Endodermal cell (in vitro differentiated cells): ENCODE measurements around the gene RAC2. TPM values are rescaled to one million over a fixed set of nuclear protein-coding genes. Genes with fewer than 3 reads are reported as not detected.

Source experiments
- DNase-seq: peaks from one replicate; pipeline ENCODE4 v3.0.0-alpha.2; 2017
- H3K27ac ChIP-seq: 2 replicates; pipeline ENCODE4 v1.5.1; 2013; ENCODE audit warnings: mild to moderate bottlenecking, low read depth, low read length, moderate library complexity
- H3K27me3 ChIP-seq: 2 replicates; pipeline ENCODE4 v1.6.1; 2013; ENCODE audit warnings: mild to moderate bottlenecking, low read length, moderate library complexity; ENCODE audit not compliant: insufficient read depth, control insufficient read depth, poor library complexity, severe bottlenecking
- H3K36me3 ChIP-seq: 2 replicates; pipeline ENCODE4 v1.7.0; 2013; ENCODE audit warnings: mild to moderate bottlenecking, low read length, moderate library complexity; ENCODE audit not compliant: control insufficient read depth, insufficient read depth
- H3K4me1 ChIP-seq: one replicate; pipeline ENCODE4 v1.7.0; 2013; ENCODE audit warnings: low read length; ENCODE audit not compliant: control insufficient read depth, insufficient read depth
- H3K4me3 ChIP-seq: 2 replicates; pipeline ENCODE4 v1.5.1; 2013; ENCODE audit warnings: mild to moderate bottlenecking, low read length, moderate library complexity
- H3K9ac ChIP-seq: 2 replicates; pipeline ENCODE4 v1.6.1; 2013; ENCODE audit warnings: mild to moderate bottlenecking, low read length, moderate library complexity; ENCODE audit not compliant: poor library complexity, severe bottlenecking; ENCODE audit errors: extremely low read depth
- H3K9me3 ChIP-seq: 2 replicates; pipeline ENCODE4 v1.6.1; 2013; ENCODE audit warnings: mild to moderate bottlenecking, low read length, moderate library complexity; ENCODE audit not compliant: control insufficient read depth
- H3K27ac Mint-ChIP-seq: 2 replicates; pipeline ENCODE4 v1.8.0; 2020; ENCODE audit warnings: mixed read lengths
- H3K27me3 Mint-ChIP-seq: 2 replicates; pipeline ENCODE4 v1.8.0; 2021; ENCODE audit warnings: mild to moderate bottlenecking, mixed read lengths; ENCODE audit not compliant: insufficient read depth
- H3K36me3 Mint-ChIP-seq: 2 replicates; pipeline ENCODE4 v1.8.0; 2020; ENCODE audit warnings: low read depth, mixed read lengths
- H3K4me1 Mint-ChIP-seq: 2 replicates; pipeline ENCODE4 v1.8.0; 2020; ENCODE audit warnings: mixed read lengths
- H3K4me3 Mint-ChIP-seq: 2 replicates; pipeline ENCODE4 v1.8.0; 2020; ENCODE audit warnings: mild to moderate bottlenecking, moderate library complexity, mixed read lengths
- H3K9me3 Mint-ChIP-seq: 2 replicates; pipeline ENCODE4 v1.8.0; 2020; ENCODE audit warnings: mild to moderate bottlenecking, mixed read lengths
- WGBS, 2 experiments: methylation state at CpG; one replicate each; pipeline versions ENCODE4 v1.1.5 to v1.1.7; 2013; ENCODE audit warnings: missing lambda C conversion rate in 2 of 2, mixed read lengths in 1 of 2; ENCODE audit not compliant: insufficient coverage in 1 of 2, insufficient read length in 1 of 2; 5-methylcytosine and 5-hydroxymethylcytosine counted together
- total RNA-seq, 2 donors: library from RNA; stranded (reverse); fragmentation: NEBNext Ultra II Directional in 1 of 2; extraction: Animal tissue kit (Norgen Biotek cat#: 25700) in 1 of 2; gene quantifications; 2 replicates in 1 of 2; 3 replicates in 1 of 2; pipeline ENCODE4 v1.2.1, GENCODE V29; 2021
- TF ChIP-seq, protein P1 (sequence below): fragments of 200-600 bp; sonication (generic); conservative IDR thresholded peaks from 2 replicates; pipeline ENCODE4 v1.5.0; 2021; ENCODE audit warnings: antibody characterized with exemption, mild to moderate bottlenecking

RAC2 gene
- total RNA-seq, 2 donors from 2014 or later: 4.5 to 5.6 TPM

DNA sequence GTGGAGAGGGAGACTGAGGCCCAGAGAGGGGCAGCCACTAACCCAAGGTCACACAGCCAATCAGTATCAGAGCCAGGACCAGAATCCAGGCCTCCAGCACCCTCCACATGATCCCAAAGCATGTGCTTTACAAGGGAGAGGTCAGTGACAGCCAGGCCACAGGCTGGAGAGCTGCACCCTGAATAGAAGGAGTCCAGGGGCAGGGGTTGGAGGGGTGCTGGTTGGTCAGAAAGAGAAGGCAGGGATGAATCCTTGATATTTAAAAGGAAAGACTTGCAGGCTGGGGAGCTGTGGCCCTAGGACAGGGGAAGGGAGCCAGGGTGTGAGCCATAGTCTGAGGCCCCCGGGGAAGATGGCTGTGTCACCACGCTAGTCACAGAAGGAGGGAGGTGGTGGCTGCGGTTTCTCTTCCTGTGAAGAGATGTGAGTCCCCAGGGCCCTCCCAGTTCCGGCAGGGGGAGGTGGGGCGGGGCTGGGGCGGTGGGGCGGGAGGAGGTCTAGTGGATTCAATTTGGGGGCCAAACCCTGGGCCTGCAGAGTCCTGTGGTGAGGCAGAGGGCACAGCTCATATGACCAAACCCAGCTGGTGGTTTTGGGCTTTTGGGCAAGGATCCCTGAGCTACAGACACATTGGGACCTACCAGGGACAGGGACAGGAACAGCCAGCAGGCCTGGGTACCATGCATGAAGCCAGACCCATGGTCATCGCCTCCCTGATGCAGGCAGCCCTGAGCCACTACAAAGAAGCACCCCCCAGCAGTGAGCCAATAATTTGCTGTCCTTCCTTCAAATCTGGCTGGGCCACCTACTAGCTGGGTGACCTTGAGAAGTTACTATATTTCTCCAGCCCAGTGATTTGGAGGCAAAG is 14.0 kb downstream of the RAC2 start:
- H3K4me1 ChIP-seq: no peaks in the 10 kb centered on the region
- Mint-ChIP-seq H3K27ac (no peak overlapping the region), H3K4me3 (no peak overlapping the region), H3K36me3 (no peaks in the 10 kb centered on the region), H3K27me3 (no peaks in the 10 kb centered on the region), H3K9me3 (no peaks in the 10 kb centered on the region), H3K4me1 (no peaks in the 10 kb centered on the region)
- no peak for DNase-seq
- H3K27ac ChIP-seq: no peak overlapping the region
- H3K27me3 ChIP-seq: no peaks in the 10 kb centered on the region
- no peak overlapping the region for H3K9ac ChIP-seq
- H3K36me3 ChIP-seq: no peaks in the 10 kb centered on the region
- TF ChIP-seq, protein P1, sequence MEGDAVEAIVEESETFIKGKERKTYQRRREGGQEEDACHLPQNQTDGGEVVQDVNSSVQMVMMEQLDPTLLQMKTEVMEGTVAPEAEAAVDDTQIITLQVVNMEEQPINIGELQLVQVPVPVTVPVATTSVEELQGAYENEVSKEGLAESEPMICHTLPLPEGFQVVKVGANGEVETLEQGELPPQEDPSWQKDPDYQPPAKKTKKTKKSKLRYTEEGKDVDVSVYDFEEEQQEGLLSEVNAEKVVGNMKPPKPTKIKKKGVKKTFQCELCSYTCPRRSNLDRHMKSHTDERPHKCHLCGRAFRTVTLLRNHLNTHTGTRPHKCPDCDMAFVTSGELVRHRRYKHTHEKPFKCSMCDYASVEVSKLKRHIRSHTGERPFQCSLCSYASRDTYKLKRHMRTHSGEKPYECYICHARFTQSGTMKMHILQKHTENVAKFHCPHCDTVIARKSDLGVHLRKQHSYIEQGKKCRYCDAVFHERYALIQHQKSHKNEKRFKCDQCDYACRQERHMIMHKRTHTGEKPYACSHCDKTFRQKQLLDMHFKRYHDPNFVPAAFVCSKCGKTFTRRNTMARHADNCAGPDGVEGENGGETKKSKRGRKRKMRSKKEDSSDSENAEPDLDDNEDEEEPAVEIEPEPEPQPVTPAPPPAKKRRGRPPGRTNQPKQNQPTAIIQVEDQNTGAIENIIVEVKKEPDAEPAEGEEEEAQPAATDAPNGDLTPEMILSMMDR: no peak
- H3K9me3 ChIP-seq: no peaks in the 10 kb centered on the region
- H3K4me3 ChIP-seq: no peak overlapping the region
- 85% methylated on average over 8 of the region's 8 CpGs; no CpG with 5 or more reads in 1 of the 2 experiments for WGBS, 2 experiments

DNA sequence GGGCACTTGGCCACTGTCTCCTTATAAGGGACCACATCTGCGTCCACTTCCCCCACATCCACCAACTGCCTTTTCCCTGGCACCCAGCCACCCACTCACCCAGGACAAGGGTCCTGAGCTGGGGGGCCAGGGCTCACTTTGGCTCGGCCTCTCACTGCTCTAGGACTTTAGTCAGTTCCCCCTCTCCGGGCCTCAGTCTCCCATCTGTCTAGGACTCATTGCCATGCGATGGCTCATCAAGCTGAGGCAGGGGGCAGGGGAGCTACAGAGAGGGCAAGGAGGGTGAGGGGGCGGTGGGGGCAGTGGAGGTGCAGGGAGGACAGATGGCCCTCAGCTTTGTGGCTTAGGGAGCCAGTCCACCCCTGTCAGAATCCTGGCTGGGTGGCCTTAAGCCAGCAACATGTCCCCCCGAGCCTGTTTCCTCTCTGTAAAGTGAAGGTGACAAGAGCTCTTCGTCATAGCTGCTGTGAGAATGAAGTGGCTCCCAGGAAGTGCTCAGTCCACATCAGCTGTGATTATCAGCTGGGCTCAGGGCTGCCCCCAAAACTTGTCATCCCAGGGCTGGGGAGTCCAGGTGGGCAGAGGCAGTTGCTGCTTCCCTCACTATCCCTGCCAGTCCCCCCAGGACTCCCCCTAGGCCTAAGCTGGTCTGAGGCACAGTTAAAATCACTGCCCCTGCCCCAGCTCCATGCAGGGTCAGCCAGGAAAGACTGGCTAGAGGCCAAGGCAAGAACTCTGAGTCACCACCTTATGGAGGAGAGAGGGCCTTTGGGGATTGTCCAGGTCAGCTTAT is 14.9 kb downstream of the RAC2 start:
- H3K4me3 Mint-ChIP-seq: no peak overlapping the region
- 91 to 100% methylated on average over 2 to 7 of the region's 7 CpGs for WGBS, 2 experiments
- H3K27ac ChIP-seq: no peak overlapping the region

More for the DNA sequence above, 14.9 kb downstream of the RAC2 start:
- DNase-seq: no peak
- Mint-ChIP-seq H3K27me3 (no peaks in the 10 kb centered on the region), H3K36me3 (no peaks in the 10 kb centered on the region), H3K9me3 (no peaks in the 10 kb centered on the region), H3K27ac (no peak overlapping the region), H3K4me1 (no peaks in the 10 kb centered on the region)
- no peak overlapping the region for H3K4me3 ChIP-seq
- no peaks in the 10 kb centered on the region for H3K9me3 ChIP-seq
- no peaks in the 10 kb centered on the region for H3K36me3 ChIP-seq
- H3K9ac ChIP-seq: no peak overlapping the region
- TF ChIP-seq, protein P1: no peak
- H3K4me1 ChIP-seq: no peaks in the 10 kb centered on the region
- no peaks in the 10 kb centered on the region for H3K27me3 ChIP-seq
